ENCODE data around the gene RCL1.

Gene RCL1

GRCh38 chr9:4844056-4844838 lies 51.5 kb downstream of the RCL1 start:
- no peak for DNase-seq

GRCh38 chr9:4849369-4849768 lies 56.6 kb downstream of the RCL1 start:
- DNase-seq, result no peak

DNA sequence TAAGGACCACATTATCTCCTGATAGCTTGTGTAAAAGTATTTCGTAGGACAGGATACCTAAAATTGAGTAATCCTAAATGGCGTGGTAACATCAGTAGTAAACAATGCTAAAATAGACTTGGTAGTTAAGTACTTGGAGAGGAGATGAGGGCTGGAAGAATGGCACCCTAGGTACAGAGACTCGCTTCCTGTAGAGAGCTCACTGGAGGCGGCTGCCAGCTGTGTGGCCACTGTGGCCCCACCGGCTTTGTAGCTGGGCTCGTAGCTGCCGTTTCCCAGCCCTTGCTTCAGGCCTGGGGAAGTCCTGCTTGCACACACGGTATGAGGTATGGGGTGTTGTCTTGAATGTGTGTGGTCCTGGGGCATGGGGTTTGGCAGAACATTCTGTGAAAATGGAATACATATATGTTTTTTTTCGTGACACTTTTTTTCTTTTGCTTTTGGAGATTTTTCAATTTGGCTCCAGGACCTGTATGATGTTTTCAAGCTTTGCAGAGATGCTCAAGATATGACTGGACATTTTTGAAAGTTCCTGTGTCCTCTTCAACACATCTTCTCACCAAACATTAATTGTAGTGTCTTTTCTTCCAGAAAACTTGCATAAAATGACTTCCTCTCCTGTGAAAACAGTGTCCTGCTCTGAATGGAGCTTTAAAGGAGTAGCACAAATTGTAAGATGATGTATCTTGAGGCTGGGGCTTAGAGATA lies 58.0 kb downstream of the RCL1 start:
- no peak for DNase-seq

GRCh38 chr9:4852419-4852818 lies 59.7 kb downstream of the RCL1 start:
- DNase-seq, result no peak

DNA sequence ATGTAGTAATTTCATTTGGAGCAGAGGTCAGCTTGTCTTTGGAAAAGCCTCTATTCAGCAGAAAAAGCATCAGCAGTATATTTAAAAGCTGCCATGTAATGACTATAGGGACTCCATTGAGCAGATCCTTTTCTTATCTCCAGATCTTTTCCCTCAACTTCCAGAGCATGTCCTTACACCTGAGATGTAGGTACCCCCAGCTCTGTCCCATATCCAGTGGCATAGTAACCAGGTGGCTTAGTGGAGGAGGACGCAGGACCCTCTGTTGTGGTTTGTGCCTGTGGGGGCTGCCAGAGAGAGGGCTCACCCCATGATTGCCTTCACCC lies 61.5 kb downstream of the RCL1 start:
- DNase-seq, result no peak

- DNase-seq, result no peak
These were observed 63.1 kb downstream of the RCL1 start for GRCh38 chr9:4855841-4856240.

DNA sequence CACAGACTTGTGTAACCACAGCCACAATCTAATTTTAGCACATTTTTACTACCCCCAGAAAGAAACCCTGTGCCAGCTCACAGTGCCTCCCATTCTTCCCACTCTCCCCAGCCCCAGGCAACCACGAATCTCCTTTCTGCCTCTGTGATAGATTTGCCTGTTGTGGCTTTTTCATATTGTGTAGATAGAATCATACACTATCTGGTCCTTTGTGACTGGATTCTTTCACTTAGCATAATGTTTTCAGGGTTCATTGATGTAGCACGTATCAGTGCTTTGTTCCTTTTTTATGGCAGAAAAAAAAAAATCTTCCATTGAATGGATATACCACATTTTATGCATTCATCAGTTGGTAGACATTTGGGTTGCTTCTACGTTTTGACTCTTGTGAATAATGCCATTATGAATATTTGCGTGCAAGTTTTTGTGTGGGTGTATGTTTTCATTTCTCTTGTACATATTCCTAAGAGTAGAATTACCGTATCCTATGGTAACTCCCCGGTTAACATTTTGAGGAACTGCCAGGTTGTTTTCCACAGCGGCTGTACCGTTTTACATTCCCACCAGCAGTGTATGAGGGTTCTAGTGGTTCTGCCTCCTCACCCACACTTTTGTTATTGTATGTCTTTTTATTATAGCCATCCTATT lies 64.5 kb downstream of the RCL1 start:
- DNase-seq, result no peak

DNA sequence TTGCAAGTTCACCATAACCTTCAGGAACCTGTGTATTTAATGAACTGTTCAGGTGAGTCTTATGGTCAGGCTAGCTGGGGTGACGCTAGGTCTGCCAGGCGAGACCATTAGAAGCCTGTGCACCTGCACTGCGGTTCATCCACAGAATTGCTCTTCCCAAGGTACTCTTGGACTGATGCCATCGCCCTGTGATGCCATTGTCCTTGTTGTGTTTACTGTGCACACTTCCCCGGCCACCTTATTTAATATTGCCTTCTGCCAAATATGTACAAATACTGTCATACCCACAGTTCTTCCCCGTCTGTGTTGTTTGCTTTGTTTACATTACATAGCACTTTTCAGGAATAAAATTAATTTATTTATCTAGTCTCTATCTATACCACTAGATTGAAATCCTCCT lies 66.3 kb downstream of the RCL1 start:
- DNase-seq, result no peak

GRCh38 chr9:4860383-4860782 lies 67.6 kb downstream of the RCL1 start:
- DNase-seq, result no peak

DNA sequence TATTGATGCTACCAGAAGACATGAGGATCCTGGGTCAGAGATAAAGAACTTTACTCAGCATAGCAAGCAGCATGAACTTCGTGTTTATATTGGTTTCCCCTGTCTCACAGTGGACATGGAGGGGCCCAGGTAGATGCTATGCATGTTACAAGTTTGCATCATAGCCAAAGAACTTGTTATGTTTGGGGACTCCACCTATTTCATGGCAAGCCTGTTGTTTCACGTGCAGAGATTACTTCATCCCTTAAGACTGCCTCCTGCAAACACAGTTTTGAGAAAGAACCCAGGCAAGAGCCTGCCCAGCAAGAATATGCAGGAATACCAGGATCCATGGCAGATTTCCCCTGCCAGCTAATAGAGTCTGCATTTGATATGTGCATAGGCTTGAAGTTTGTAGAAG lies 68.4 kb downstream of the RCL1 start:
- DNase-seq, result no peak

GRCh38 chr9:4861736-4862451 lies 69.2 kb downstream of the RCL1 start:
- no peak for DNase-seq

- no peak for DNase-seq
These were observed 69.9 kb downstream of the RCL1 start for GRCh38 chr9:4862506-4863250.

GRCh38 chr9:4864234-4864661 lies 71.5 kb downstream of the RCL1 start:
- no peak for DNase-seq

GRCh38 chr9:4864698-4865097 lies 72.0 kb downstream of the RCL1 start:
- DNase-seq, result no peak

GRCh38 chr9:4865681-4866080 lies 72.9 kb downstream of the RCL1 start:
- DNase-seq, result no peak

DNA sequence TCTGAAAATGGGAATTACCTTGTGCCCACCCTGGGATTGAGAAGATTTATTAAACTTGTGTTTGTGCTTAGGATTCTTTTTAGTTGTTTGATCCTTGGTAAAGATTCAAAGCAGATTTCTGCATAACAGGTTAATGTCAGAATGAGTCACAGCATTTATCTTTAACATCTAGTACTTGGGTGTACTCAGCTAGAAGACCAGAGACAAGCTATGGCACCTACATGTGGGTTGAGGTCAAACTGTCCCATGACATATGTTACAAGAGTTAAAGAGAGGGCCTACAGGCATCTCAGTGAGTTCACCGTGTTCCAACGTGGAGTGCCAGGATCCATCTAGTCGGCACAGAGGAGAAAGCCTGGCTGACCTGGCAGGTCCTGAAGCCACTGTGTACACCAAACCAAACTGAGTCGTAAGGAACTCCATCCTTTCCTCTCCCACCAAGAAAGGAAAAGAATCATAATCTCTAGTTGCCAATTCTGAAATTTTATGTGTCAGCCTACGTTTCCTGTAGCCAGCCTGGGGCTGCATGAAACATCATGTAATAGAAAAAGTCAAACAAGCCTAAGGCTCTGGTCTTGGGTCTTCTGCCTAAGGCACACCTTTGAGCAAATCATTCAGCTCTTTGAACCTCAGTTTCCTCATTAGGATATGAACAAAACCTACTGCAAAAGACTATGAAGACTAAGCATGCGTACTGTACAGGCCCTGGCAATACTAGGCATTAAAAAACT lies 73.7 kb downstream of the RCL1 start:
- no peak for DNase-seq

GRCh38 chr9:4873066-4873465 lies 80.3 kb downstream of the RCL1 start:
- no peak for DNase-seq

DNA sequence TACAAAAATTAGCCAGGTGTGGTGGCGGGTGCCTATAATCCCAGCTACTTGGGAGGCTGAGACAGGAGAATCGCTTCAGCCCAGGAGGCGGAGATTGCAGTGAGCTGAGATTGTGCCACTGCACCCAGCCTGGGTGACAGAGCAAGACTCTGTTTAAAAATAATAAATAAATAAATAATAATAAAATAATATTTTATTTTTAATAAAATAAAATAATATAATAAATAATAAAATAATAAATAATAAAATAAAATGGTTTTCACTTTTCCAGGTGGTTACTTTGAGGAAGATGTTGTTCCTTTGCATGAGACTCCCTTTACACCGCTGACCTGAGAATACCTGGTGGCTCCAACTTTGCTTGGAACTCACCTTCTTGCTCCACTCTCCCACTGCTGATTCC lies 82.8 kb downstream of the RCL1 start:
- no peak for DNase-seq

DNA sequence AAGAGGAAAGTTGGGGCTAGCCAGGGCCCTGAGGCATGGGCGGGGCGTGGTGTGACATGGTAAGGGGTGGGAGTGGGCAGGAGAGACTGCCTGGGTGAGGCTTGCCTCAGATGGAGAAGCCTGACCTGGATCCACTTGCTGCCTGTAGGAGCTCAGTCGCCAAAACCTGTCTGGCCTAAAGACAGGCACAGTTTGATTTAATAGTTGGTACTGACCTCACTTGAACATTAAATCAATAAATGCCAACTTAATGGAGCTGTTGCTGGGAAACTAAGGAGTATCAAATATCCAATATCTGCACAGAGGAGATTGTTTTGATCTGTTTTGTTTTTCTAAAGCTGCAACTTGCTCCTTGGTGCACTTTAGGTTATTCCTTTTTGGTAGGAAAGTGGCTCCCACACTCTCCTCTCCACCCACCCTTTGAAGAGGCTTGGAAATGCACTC lies 86.4 kb downstream of the RCL1 start:
- no peak for DNase-seq

- no peak for DNase-seq
These were observed 90.7 kb downstream of the RCL1 start for GRCh38 chr9:4883326-4883873.

DNA sequence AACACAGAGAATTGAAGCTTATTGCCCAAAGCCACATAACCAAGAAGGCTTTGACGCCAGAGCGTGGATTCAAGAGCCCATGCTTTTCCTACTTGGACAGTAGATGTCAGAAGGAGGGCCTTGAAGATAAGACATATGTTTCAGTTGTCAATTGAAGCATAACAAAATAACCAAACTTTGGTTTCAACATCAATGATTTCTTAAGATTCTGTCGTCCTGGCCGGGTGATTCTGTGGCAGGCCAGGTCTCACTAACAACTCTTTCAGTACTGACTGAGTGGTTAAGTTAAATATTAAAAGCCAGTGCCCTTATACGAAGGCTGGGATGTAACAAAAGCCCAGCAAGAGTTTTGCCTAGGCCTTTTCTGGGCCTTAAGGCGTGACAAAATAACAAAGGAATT lies 94.0 kb downstream of the RCL1 start:
- DNase-seq, result no peak

DNA sequence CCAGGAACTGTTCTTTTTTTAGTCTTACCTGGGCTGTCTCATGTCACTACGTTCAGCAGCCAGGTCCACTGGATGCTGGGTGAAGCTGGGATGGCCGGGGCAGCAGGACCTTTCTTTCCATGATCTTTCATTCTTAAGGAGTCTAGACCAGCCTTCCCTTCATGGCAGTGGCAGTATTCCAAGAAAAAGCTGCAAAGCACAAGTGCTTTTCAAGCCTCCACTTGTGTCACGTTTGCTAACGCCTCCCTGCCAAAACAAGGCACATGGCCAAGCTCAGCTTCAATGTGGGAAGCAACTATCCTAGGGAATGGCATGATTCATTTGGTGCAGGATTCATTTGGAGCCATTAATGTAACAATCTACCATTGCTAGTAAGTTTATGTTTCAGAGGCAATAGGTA lies 94.8 kb downstream of the RCL1 start:
- DNase-seq, result no peak

Measured in stimulated activated CD4-positive, alpha-beta T cell treated with anti-CD3 and anti-CD28 coated beads, Interleukin-4, amount 100 ng/mL, for 4 hours (primary cell).